ENCODE results near the gene TFPI. TPM values are rescaled to one million over a fixed set of nuclear protein-coding genes. Genes with fewer than 3 reads are reported as not detected.

TFPI gene
- total RNA-seq, 6 experiments from 2014 or later: 145 to 223 (median 189) TPM

Small RNA genes within 50 kb of the gene (small RNA-seq; reads per million reads assigned to genes)
- 0 reads per million in 2 experiments for gene GAPDHP59

Other genes with a start within 250 kb of the TFPI start
- 10 to 100 TPM in 1 of 6 experiments, 1 to 10 TPM in 5; 3.7 to 13.9 (median 8.2) TPM for gene CALCRL, start 106.2 kb downstream of the TFPI start, total RNA-seq